Left ventricle myocardium superior (tissue), 1 donor: ENCODE results near the gene VENTX. TPM values are rescaled to one million over a fixed set of nuclear protein-coding genes. Genes with fewer than 3 reads are reported as not detected.

Experiments
- ATAC-seq: fragments of 200-7000 bp; cut with Tn5 transposase; one replicate; pipeline ENCODE4 v1.9.1; 2020; ENCODE audit warnings: mild to moderate bottlenecking, moderate library complexity
- DNase-seq: peaks from one replicate; pipeline ENCODE4 v3.0.0-alpha.2; 2020
- intact Hi-C: fragments of 100-400 bp; cut with micrococcal nuclease; formaldehyde crosslinking; loops from one replicate; pipeline ENCODE4 v1.11.0; 2022
- total RNA-seq: library from RNA; stranded (reverse); fragmentation: NEBNext Ultra II Directional; extraction: Animal tissue kit (Norgen Biotek cat#: 25700); gene quantifications from one replicate; pipeline ENCODE4 v1.2.1, GENCODE V29; 2021
- donor health status: DM: no; HTN: yes; CAD: no; lungs with severe emphysema.

Gene VENTX
- total RNA-seq, 1 donor from 2014 or later, result 0.99 TPM

- no peak for DNase-seq
- no peak for ATAC-seq
- intact Hi-C loops, result no loop called here
These were observed 36.3 kb upstream of the VENTX start for GRCh38 chr10:133201151-133201947.

GRCh38 chr10:133201948-133202725, 35.5 kb upstream of the VENTX start:
- no peak for DNase-seq
- intact Hi-C loops, result no loop called here

GRCh38 chr10:133202778-133203651, 34.6 kb upstream of the VENTX start:
- DNase-seq (no peak), ATAC-seq (no peak)
- intact Hi-C loops, result no loop called here

More at GRCh38 chr10:133201948-133202725, 35.5 kb upstream of the VENTX start:
- no peak for ATAC-seq

GRCh38 chr10:133203652-133204195, 33.9 kb upstream of the VENTX start:
- no peak for DNase-seq
- intact Hi-C loops, result no loop called here
- no peak for ATAC-seq

- DNase-seq, result no peak
- ATAC-seq, result no peak
- intact Hi-C loops, result no loop called here
These were observed 33.2 kb upstream of the VENTX start for GRCh38 chr10:133204226-133205015.

- DNase-seq (no peak), ATAC-seq (no peak)
- intact Hi-C loops, result no loop called here
These were observed 32.5 kb upstream of the VENTX start for GRCh38 chr10:133205146-133205545.

- intact Hi-C loops, result no loop called here
- ATAC-seq (no peak), DNase-seq (no peak)
These were observed 31.2 kb upstream of the VENTX start for GRCh38 chr10:133206356-133207040.

- intact Hi-C loops, result no loop called here
- DNase-seq (no peak), ATAC-seq (no peak)
These were observed 30.5 kb upstream of the VENTX start for GRCh38 chr10:133207041-133207600.

- no peak for DNase-seq
- ATAC-seq, result no peak
- intact Hi-C loops, result no loop called here
These were observed 30.0 kb upstream of the VENTX start for GRCh38 chr10:133207627-133208026.

GRCh38 chr10:133208466-133208865, 29.2 kb upstream of the VENTX start:
- intact Hi-C loops, result no loop called here
- ATAC-seq, result no peak
- no peak for DNase-seq

GRCh38 chr10:133209117-133209516, 28.5 kb upstream of the VENTX start:
- DNase-seq, result no peak
- no peak for ATAC-seq
- intact Hi-C loops, result no loop called here

- no peak for ATAC-seq
- intact Hi-C loops, result no loop called here
- DNase-seq, result no peak
These were observed 28.0 kb upstream of the VENTX start for GRCh38 chr10:133209641-133210040.

GRCh38 chr10:133210398-133211140, 27.1 kb upstream of the VENTX start:
- intact Hi-C loops, result no loop called here
- ATAC-seq (no peak), DNase-seq (no peak)

GRCh38 chr10:133211141-133211830, 26.4 kb upstream of the VENTX start:
- intact Hi-C loops, result no loop called here
- no peak for DNase-seq

GRCh38 chr10:133211959-133212852, 25.4 kb upstream of the VENTX start:
- no peak for DNase-seq
- intact Hi-C loops, result no loop called here
- ATAC-seq, result no peak

More at GRCh38 chr10:133211141-133211830, 26.4 kb upstream of the VENTX start:
- ATAC-seq, result no peak
